ENCODE measurements around the gene CEPT1. TPM values are rescaled to one million over a fixed set of nuclear protein-coding genes. Genes with fewer than 3 reads are reported as not detected.
A peak's percentile ranks its signal among the peaks of the same experiment; 100 is the strongest.
"Not testable (repeated sequence)": the region's sequence is repeated elsewhere in the genome, so short reads cannot be mapped to it uniquely, and the experiment has no call there.

CEPT1 gene
- total RNA-seq (2021) (29.1 and 33.6 TPM in 2 replicates), Bru-seq, nascent RNA (percentile 79 among the genes with signal in this experiment), BruChase-seq, experiment 1, labeled RNA remaining after a 2-hour chase (percentile 92 among the genes with signal in this experiment), BruChase-seq, experiment 2, labeled RNA remaining after a 6-hour chase (percentile 76 among the genes with signal in this experiment)
- long read RNA-seq, transcript CEPT1-201 (9 exons, 2,198 nt) = major isoform, 16 of 24 reads
- long read RNA-seq, partial matches to known transcripts = 1 of 24 reads
- long read RNA-seq, other reads (novel, unspliced or antisense) = 5 of 24 reads

DNA sequence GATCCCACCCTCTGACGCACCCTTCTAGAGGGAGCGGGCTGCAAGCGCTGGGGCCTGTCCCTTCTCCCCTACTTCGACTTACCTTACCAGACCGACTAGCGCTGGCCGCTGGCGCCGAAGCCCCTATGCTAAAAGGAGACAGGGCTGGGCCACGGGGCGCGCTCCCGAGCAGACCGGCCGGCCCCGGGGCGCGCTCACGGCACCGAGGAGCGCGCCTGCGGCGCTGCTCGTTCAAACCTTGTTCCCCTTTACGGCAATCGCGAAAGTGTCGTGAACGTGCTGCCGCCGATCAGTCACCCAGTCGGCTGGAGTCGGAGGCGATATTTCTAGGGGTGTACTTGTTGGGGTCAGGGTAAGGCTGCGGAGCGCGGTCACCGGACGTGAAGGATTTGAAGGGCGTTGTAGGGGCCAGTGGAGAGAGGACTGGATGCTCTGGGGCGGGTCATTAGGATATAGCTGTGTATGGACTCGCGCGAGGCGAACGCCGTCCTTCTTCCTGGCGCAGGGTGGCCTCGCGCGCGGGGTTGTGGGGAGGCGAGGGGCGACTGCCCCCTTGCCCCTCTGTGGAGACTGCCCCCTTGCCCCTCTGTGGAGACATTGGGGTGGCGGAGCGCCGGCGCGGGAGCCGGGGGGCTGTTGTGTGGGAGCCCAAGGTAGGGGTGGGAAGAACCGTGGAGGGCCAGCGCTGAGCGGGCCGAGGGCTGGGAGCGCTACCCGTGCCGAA is at the start of gene CEPT1, which contains the start of gene DRAM2:
CEPT1 (plus strand) TSS at position 268 of the 724 bp plus-strand sequence. CDS start 7,492 bp downstream, outside the sequence.
DRAM2 (minus strand) TSS at position 138 of the 724 bp plus-strand sequence. CDS start 8,539 bp downstream, outside the sequence.
- CTCF ChIA-PET = no interaction called here

DNA sequence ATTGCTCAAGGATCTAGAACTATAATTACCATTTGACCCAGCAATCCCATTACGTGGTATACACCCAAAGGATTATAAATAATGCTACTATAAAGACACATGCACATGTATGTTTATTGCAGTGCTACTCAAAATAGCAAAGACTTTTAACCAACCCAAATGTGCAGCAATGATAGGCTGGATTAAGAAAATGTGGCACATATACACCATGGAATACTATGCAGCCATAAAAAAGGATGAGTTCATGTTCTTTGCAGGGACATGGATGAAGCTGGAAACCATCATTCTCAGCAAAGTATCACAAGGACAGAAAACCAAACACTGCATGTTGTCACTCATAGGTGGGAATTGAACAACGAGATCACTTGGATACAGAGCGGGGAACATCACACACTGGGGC is 44.6 kb upstream of the CEPT1 start:
- H3K36me3 ChIP-seq (ENCODE audit: low read depth); intact Hi-C loops (cut with micrococcal nuclease; ENCODE audit: unreplicated experiment): not testable (repeated sequence)

More for the DNA sequence above, at the start of gene CEPT1, which contains the start of gene DRAM2:
- Histone ChIP-seq H3F3A (ENCODE audit: insufficient read depth, low read depth) (peaks cover 8% of the 10 kb centered on the region), H3K4me2 (peak within 1 kb of the TSS; percentile 98), H3K27me3 (ENCODE audit: insufficient read depth, low read depth) (no peaks in the 10 kb centered on the region), H3K36me3 (ENCODE audit: low read depth) (peaks cover 29% of the 10 kb centered on the region), H2AFZ (peak within 1 kb of the TSS; percentile 95), H3K27ac (peak within 1 kb of the TSS; percentile 70), H3K9me3 (ENCODE audit: insufficient read depth, low read depth) (no peaks in the 10 kb centered on the region), H3K79me2 (ENCODE audit: low read depth) (peaks cover 69% of the 10 kb centered on the region), H3K9me2 (ENCODE audit: insufficient read depth) (no peaks in the 10 kb centered on the region), H3K4me1 (replicated peaks; ENCODE audit: insufficient read depth) (peaks cover 28% of the 10 kb centered on the region), H4K20me1 (ENCODE audit: insufficient read depth) (peaks cover 20% of the 10 kb centered on the region), H3K4me3 (peak within 1 kb of the TSS; percentile 72)
- TSS peak; percentile 43 for BruUV-seq (replicated peaks)
- TF ChIP-seq, protein P1, sequence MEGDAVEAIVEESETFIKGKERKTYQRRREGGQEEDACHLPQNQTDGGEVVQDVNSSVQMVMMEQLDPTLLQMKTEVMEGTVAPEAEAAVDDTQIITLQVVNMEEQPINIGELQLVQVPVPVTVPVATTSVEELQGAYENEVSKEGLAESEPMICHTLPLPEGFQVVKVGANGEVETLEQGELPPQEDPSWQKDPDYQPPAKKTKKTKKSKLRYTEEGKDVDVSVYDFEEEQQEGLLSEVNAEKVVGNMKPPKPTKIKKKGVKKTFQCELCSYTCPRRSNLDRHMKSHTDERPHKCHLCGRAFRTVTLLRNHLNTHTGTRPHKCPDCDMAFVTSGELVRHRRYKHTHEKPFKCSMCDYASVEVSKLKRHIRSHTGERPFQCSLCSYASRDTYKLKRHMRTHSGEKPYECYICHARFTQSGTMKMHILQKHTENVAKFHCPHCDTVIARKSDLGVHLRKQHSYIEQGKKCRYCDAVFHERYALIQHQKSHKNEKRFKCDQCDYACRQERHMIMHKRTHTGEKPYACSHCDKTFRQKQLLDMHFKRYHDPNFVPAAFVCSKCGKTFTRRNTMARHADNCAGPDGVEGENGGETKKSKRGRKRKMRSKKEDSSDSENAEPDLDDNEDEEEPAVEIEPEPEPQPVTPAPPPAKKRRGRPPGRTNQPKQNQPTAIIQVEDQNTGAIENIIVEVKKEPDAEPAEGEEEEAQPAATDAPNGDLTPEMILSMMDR (conservative IDR thresholded peaks at IDR 0.05) = 0 out of 2 replicates have a peak, but pooled peaks have one; percentile 15
- TF ChIP-seq EZH2 (IDR thresholded peaks at IDR 0.05; ENCODE audit: low read depth) = no peak
- POLR2A ChIA-PET (ENCODE audit: unreplicated experiment) = no interaction called here
- intact Hi-C loops (cut with micrococcal nuclease; ENCODE audit: unreplicated experiment) = loop anchor here (10.0 kb wide), 1 partner anchor 305 kb away; the partner anchor contains the start of genes ATP5PB and WDR77
- DNase-seq = peak; percentile 92 to 93

DNA sequence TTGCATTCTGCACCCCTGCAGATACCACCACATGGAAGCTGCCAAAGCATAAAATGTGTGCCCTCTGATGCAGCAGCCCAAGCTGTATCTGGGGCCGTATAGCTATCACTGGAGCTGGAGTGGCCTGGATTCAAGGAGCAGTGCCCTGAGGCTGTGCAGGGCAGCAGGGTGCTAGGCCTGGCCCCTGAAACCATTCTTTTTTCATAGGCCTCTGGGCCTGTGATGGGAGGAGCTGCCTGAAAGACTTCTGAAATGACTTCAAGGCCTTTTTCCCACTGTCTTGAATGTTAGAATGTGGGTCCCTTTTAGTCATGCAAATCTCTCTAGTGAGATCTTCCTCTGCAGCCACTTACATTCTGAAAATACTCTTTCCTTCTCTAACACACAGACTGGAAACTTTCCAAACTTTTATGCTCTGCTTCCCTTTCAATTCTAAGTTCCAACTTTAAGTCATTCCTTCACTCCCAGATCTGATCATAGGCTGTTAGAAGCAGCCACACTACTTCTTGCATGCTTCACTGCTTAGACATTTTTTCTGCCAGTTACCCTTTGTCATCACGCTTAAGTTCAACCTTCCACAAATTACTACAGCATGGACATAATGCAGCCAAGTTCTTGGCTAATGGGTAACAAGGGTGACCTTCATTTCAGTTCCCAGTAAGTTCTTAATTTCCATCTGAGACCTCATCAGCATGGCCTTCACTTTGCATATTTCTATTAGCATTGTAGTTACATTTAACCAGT is 42.5 kb upstream of the CEPT1 start:
- H3K4me1 ChIP-seq (replicated peaks; ENCODE audit: insufficient read depth) = peaks cover 19% of the 10 kb centered on the region
- H2AFZ ChIP-seq = no peak overlapping the region
- peaks cover 27% of the 10 kb centered on the region for H3K9me3 ChIP-seq (ENCODE audit: insufficient read depth, low read depth)
- TF ChIP-seq, protein P1 (conservative IDR thresholded peaks at IDR 0.05) = no peak
- TF ChIP-seq EZH2 (IDR thresholded peaks at IDR 0.05; ENCODE audit: low read depth) = no peak
- no peaks in the 10 kb centered on the region for H3K27me3 ChIP-seq (ENCODE audit: insufficient read depth, low read depth)
- CTCF ChIA-PET = no interaction called here
- H3K4me3 ChIP-seq = no peak overlapping the region
- no peaks in the 10 kb centered on the region for H4K20me1 ChIP-seq (ENCODE audit: insufficient read depth)
- no TSS peak for BruUV-seq (replicated peaks)
- H3F3A ChIP-seq (ENCODE audit: insufficient read depth, low read depth) = peaks cover 17% of the 10 kb centered on the region; the same call in 1 of the 2 replicates
- H3K27ac ChIP-seq = no peak overlapping the region
- intact Hi-C loops (cut with micrococcal nuclease; ENCODE audit: unreplicated experiment) = no loop called here
- H3K79me2 ChIP-seq (ENCODE audit: low read depth) = no peaks in the 10 kb centered on the region
- POLR2A ChIA-PET (ENCODE audit: unreplicated experiment) = no interaction called here
- no peak for DNase-seq
- H3K9me2 ChIP-seq (ENCODE audit: insufficient read depth) = no peaks in the 10 kb centered on the region
- no peak overlapping the region for H3K4me2 ChIP-seq
- H3K36me3 ChIP-seq (ENCODE audit: low read depth) = no peaks in the 10 kb centered on the region

More for the DNA sequence above, 44.6 kb upstream of the CEPT1 start:
- H3F3A ChIP-seq (ENCODE audit: insufficient read depth, low read depth); H2AFZ ChIP-seq; CTCF ChIA-PET; H3K27ac ChIP-seq; H3K79me2 ChIP-seq (ENCODE audit: low read depth); H3K9me2 ChIP-seq (ENCODE audit: insufficient read depth); H3K4me3 ChIP-seq; H3K4me2 ChIP-seq; BruUV-seq (replicated peaks); H4K20me1 ChIP-seq (ENCODE audit: insufficient read depth); POLR2A ChIA-PET (ENCODE audit: unreplicated experiment); H3K4me1 ChIP-seq (replicated peaks; ENCODE audit: insufficient read depth); H3K27me3 ChIP-seq (ENCODE audit: insufficient read depth, low read depth); DNase-seq: not testable (repeated sequence)
- peaks cover 15% of the 10 kb centered on the region for H3K9me3 ChIP-seq (ENCODE audit: insufficient read depth, low read depth)
